Common myeloid progenitor, CD34-positive (primary cell): ENCODE results near the gene TRIM9. TPM values are rescaled to one million over a fixed set of nuclear protein-coding genes. Genes with fewer than 3 reads are reported as not detected.

Source experiments
- CTCF ChIA-PET: fragments of 350-600 bp; sonication (Branson Sonifier 250); formaldehyde crosslinking; loops from one replicate; lab custom pipeline; 2021; ENCODE audit warnings: antibody characterized with exemption; lab: Charles Lee
- POLR2A ChIA-PET: fragments of 350-600 bp; sonication (Branson Sonifier 250); formaldehyde crosslinking; loops from one replicate; lab custom pipeline; 2021; ENCODE audit warnings: antibody characterized with exemption; lab: Charles Lee
- DNase-seq, 3 donors: peaks; one replicate each; pipeline versions ENCODE4 v3.0.0 to v3.0.0-alpha.2; 2013
- H3K27ac ChIP-seq, 2 experiments: 1 replicate in 1 of 2; 2 replicates in 1 of 2; pipeline ENCODE4 v1.7.0; 2013; ENCODE audit warnings: inconsistent platforms in 2 of 2, low read length in 2 of 2, mild to moderate bottlenecking in 2 of 2, low read depth in 1 of 2, moderate library complexity in 1 of 2; ENCODE audit not compliant: severe bottlenecking in 2 of 2, insufficient read depth in 1 of 2, poor library complexity in 1 of 2
- H3K27me3 ChIP-seq, 5 experiments: replicated peaks in 2 of 5; 1 replicate in 3 of 5; 2 replicates in 2 of 5; pipeline versions ENCODE4 v1.6.1 to v1.7.0; 2013; ENCODE audit warnings: low read length in 4 of 5, mild to moderate bottlenecking in 2 of 5, moderate library complexity in 2 of 5, inconsistent platforms in 1 of 5; ENCODE audit not compliant: insufficient read depth in 5 of 5, control insufficient read depth in 4 of 5
- H3K36me3 ChIP-seq, 4 experiments: 1 replicate in 2 of 4; 2 replicates in 2 of 4; pipeline versions ENCODE4 v1.6.1 to v1.7.0; 2013; ENCODE audit warnings: low read length in 3 of 4, control low read depth in 1 of 4, mild to moderate bottlenecking in 1 of 4; ENCODE audit not compliant: control insufficient read depth in 4 of 4, insufficient read depth in 4 of 4
- H3K4me1 ChIP-seq, 4 experiments: 1 replicate in 3 of 4; 2 replicates in 1 of 4; pipeline versions ENCODE4 v1.6.1 to v1.7.1; 2013; ENCODE audit warnings: low read length in 3 of 4, mild to moderate bottlenecking in 3 of 4, control low read depth in 1 of 4, inconsistent platforms in 1 of 4, moderate library complexity in 1 of 4; ENCODE audit not compliant: control insufficient read depth in 4 of 4, insufficient read depth in 4 of 4; ENCODE audit errors: control extremely low read depth in 1 of 4
- H3K4me3 ChIP-seq, 7 experiments: 1 replicate in 4 of 7; 2 replicates in 3 of 7; pipeline versions ENCODE4 v1.5.1 to v1.7.0; 2013; ENCODE audit warnings: mild to moderate bottlenecking in 7 of 7, low read length in 6 of 7, moderate library complexity in 6 of 7, inconsistent platforms in 2 of 7, low read depth in 2 of 7, control low read depth in 1 of 7; ENCODE audit not compliant: insufficient read depth in 4 of 7, control insufficient read depth in 1 of 7; ENCODE audit errors: extremely low read depth in 1 of 7
- H3K9me3 ChIP-seq, 5 experiments: 1 replicate in 4 of 5; 2 replicates in 1 of 5; pipeline versions ENCODE4 v1.6.1 to v1.7.1; 2013; ENCODE audit warnings: low read length in 4 of 5, mild to moderate bottlenecking in 2 of 5, inconsistent platforms in 1 of 5, low read depth in 1 of 5, moderate library complexity in 1 of 5; ENCODE audit not compliant: control insufficient read depth in 4 of 5, insufficient read depth in 2 of 5; ENCODE audit errors: control extremely low read depth in 1 of 5
- WGBS: methylation state at CpG from one replicate; pipeline ENCODE4 v1.1.5; 2013; ENCODE audit not compliant: insufficient coverage; 5-methylcytosine and 5-hydroxymethylcytosine counted together
- polyA plus RNA-seq: library from polyadenylated mRNA; unstranded; fragments of 120-200 nt; gene quantifications from one replicate; pipeline ENCODE4 v1.2.1, GENCODE V29; 2013

The TRIM9 gene
- polyA plus RNA-seq, result 4.2 TPM

DNA sequence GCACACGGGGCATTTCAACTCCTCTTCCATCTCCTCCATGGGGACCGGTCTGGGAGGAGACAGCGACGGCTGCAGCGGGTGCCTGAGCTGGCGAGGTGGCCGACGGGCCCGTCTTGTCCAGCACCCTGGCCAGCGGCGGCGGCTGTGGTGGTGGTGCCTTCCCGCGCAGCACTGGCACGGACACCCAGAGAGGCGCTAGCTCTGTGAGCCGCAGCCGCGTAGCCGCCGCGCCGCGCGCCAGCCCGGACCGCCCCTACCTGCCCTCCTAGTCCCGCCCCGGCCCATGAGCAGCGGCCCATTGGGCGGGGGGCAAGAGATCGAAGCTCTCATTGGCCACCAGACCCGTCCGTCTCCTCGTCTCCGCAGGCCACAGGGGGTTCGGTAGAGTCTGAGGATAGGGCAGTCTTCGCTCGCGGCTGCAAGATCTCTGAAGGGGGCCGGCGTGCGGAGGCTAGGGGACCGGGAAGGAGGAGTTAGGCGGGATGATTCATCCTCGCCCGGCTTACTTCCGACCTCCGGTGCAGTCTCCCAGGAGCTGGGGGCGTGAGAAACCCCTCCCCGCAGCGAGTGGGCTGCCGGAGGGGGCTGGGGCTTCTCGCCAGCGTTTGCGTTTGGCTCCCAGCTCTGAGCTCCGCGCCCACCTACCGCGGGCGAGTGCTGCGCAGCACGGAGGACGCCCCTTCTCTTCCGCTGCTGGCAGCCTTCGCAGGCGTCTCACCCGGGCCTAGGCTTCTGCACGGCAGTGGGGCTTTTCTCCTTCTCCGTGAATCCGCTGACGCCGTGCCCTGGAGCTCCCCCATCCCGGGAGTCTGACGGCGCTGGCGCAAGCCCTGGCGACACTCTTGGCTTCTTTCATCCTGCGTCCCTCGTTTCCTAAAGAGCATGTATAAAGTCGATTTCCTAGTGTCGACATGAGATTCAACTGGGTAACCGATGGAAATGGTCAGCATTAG, at the start of gene TRIM9:
Gene TRIM9 (minus strand): TSS at position 205 of the 953 bp plus-strand sequence. CDS start 166 bp downstream, at position 39.
- Histone ChIP-seq H3K36me3 (no peaks in the 10 kb centered on the region), H3K27ac (peak within 1 kb of the TSS in 1 of 2 experiments; percentile 21), H3K4me1 (peaks cover 2 to 28% (median 26%) of the 10 kb centered on the region in 4 experiments), H3K27me3 (peaks cover 0 to 22% (median 9%) of the 10 kb centered on the region in 5 experiments), H3K4me3 (peak within 1 kb of the TSS; percentile 59 to 84 (median 77)), H3K9me3 (no peaks in the 10 kb centered on the region)
- WGBS, result under 1% methylated on average over 81 of the region's 83 CpGs
- POLR2A ChIA-PET, result no interaction called here
- peak; percentile 98 to 99 (median 99) for DNase-seq
- CTCF ChIA-PET, result interaction anchor here (0.6 to 2.5 kb wide), 7 partner anchors 9 to 137 kb away, joined by 3 to 8 read pairs (median 4); no protein-coding TSS in a partner anchor

DNA sequence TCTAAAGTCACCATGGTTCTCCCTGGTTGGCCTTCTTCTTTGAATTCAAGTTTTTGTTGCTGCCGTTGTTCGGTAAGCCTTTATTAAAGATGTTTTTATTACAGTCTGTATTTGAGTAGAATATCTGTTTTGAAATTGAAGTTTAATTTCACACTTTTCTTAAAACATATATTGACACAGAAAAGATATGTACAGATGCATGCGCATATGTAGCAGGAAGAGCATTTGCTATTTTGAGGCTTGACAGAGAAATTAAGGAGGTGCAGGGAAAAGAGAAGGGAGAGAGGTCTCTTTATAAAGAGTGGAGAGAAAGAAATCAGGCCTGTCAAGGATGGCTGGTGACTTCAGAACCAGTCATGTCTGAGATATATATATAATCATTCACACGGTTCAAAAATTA, 46.0 kb upstream of the TRIM9 start:
- no peaks in the 10 kb centered on the region for H3K27me3 ChIP-seq
- POLR2A ChIA-PET, result no interaction called here
- no peak overlapping the region for H3K27ac ChIP-seq
- CTCF ChIA-PET, result no interaction called here
- no peaks in the 10 kb centered on the region for H3K9me3 ChIP-seq
- WGBS, result 100% methylated on average over 1 of the region's 4 CpGs
- H3K4me1 ChIP-seq, result no peaks in the 10 kb centered on the region
- H3K4me3 ChIP-seq, result no peak overlapping the region
- no peaks in the 10 kb centered on the region for H3K36me3 ChIP-seq
- no peak for DNase-seq

DNA sequence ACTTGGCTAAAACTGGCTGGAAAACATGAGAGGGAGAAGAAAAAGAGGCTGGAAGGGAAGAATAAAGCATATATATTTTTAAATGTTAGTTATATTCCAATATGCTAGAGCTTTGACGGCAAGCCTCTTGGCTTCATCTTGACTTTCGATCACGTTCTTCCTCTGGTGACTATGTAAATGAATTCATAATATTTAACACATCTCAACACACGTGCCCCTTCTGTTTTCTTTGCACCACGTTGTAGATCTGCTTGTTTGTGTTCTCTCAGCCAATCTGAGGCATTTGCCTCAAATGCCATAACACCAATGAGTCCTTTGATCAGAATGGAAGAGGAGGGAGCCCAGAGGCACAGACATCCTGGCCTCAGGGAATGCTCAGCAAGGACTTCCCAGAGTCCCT, 45.4 kb upstream of the TRIM9 start:
- H3K4me3 ChIP-seq, result no peak overlapping the region
- CTCF ChIA-PET, result no interaction called here

DNA sequence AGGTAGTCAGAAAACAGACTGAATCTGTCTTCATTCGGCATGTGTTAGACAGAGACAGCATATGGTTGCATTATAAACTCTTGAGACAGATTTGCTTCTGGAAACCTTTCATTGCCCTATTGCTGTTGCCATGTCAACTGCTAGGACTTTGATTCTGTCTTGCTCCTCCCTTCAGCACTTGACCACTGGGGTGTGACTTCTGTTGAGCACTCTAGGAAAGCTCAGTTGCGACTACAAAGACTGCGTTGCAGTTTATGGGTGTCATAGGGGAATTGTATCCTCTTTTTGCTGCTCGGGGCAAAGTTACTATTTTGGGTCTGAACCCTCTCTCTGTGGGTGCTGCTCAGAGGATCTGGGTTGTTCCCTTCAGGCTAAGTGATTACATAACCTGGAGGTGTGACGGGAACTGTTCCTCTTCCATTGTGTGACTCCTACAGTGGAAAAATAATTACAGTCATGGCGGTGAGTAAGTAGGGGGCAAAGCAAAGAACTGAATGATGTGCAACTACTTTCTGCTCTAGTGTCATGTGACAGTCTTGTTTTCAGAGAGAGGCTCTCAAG, 44.3 kb upstream of the TRIM9 start:
- ChIA-PET POLR2A (no interaction called here), CTCF (interaction anchor here (0.6 kb wide), 1 partner anchor 78 kb away, joined by 3 read pairs; no protein-coding TSS in a partner anchor)
- Histone ChIP-seq H3K4me1 (no peaks in the 10 kb centered on the region), H3K27me3 (no peaks in the 10 kb centered on the region), H3K27ac (no peak overlapping the region), H3K4me3 (no peak overlapping the region), H3K9me3 (no peaks in the 10 kb centered on the region), H3K36me3 (no peaks in the 10 kb centered on the region)
- WGBS, result 87% methylated on average over 3 of the region's 6 CpGs
- DNase-seq, result no peak

More for the DNA sequence above, 45.4 kb upstream of the TRIM9 start:
- no peaks in the 10 kb centered on the region for H3K9me3 ChIP-seq
- H3K36me3 ChIP-seq, result no peaks in the 10 kb centered on the region
- no peak overlapping the region for H3K27ac ChIP-seq
- POLR2A ChIA-PET, result no interaction called here
- WGBS, result 89% methylated on average over 2 of the region's 5 CpGs
- no peak for DNase-seq
- H3K4me1 ChIP-seq, result no peaks in the 10 kb centered on the region
- no peaks in the 10 kb centered on the region for H3K27me3 ChIP-seq

DNA sequence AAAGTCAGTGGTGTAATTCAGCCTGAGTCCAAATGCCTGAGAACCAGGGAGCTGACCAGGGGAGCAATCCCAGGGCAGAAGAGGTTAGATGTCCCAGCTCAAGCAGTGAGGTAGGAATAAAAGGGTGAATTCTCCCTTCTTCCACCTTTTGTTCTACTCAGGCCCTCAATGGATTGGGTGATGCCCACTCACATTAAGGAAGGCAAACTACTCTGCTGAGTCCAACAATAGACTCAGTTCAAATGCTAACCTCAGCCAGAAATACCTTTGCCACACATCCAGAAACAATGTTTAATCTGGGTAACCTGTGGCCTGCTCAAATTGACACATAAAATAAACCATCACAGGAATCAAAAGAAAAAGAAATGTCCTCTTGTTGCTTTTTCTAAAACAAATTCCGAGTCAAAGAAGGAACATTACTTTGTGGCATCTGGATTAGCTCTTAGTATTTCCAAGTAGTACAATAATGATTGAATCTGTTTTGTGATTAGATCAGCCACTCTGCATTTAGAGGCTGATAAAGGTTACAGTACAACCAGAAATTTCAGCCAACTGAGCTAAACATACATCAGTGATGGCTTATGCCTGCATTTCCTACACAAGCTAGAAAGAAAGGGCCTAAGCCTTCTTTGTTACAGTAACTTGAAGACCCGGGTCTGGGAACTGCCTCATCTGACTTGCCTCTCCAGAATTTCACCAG, 43.6 kb upstream of the TRIM9 start:
- no peak for DNase-seq
- WGBS, result 90% methylated on average over 2 of the region's 2 CpGs
- POLR2A ChIA-PET, result no interaction called here
- CTCF ChIA-PET, result interaction anchor here (0.6 kb wide), 1 partner anchor 77 kb away, joined by 3 read pairs; no protein-coding TSS in a partner anchor
- no peak overlapping the region for H3K27ac ChIP-seq
- no peaks in the 10 kb centered on the region for H3K4me1 ChIP-seq
- no peaks in the 10 kb centered on the region for H3K27me3 ChIP-seq
- no peaks in the 10 kb centered on the region for H3K36me3 ChIP-seq
- no peak overlapping the region for H3K4me3 ChIP-seq
- H3K9me3 ChIP-seq, result peaks cover 0 to 2% (median 0%) of the 10 kb centered on the region in 5 experiments

DNA sequence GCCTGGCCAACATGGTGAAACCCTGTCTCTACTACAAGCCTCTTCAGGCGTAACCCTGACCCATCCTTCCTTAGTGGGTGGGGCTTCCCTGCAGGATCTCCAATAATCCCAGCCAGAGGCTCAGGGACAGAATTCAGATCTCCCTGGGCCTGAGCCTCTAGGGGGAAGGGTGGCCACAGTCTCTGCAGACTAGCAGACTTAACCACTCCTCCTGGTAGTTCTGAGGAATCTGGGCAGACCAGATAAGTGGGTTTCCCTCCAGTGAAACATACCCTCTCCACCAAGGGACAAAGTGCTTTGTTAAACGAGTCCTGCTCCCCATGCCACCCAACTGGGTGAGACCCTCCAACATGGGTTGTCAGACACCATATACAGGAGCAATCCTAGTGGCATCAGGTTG, 36.6 kb upstream of the TRIM9 start:
- Histone ChIP-seq H3K36me3 (no peaks in the 10 kb centered on the region), H3K27ac (no peak overlapping the region), H3K4me1 (no peaks in the 10 kb centered on the region), H3K4me3 (no peak overlapping the region), H3K27me3 (no peaks in the 10 kb centered on the region), H3K9me3 (peaks cover 0 to 4% (median 1%) of the 10 kb centered on the region in 5 experiments)
- DNase-seq, result no peak
- CTCF ChIA-PET, result no interaction called here
- POLR2A ChIA-PET, result no interaction called here
- 89% methylated on average over 1 of the region's 2 CpGs for WGBS
